Stimulated activated CD4-positive, alpha-beta T cell treated with anti-CD3 and anti-CD28 coated beads, Interleukin-2, amount 100 ng/mL, for 4 hours (primary cell): ENCODE results near the gene NAALADL2.
"Not testable (repeated sequence)": the region's sequence is repeated elsewhere in the genome, so short reads cannot be mapped to it uniquely, and the experiment has no call there.

Experiments used
- DNase-seq: peaks from one replicate; pipeline ENCODE4 v3.0.0-alpha.2; 2020; ENCODE audit warnings: low read depth

The NAALADL2 gene

GRCh38 chr3:175131866-175132265 is 272.7 kb downstream of the NAALADL2 start:
- DNase-seq, result not testable (repeated sequence)

- DNase-seq, result not testable (repeated sequence)
Observed at GRCh38 chr3:175132706-175133105, 273.6 kb downstream of the NAALADL2 start.

- no peak for DNase-seq
Observed at GRCh38 chr3:175144368-175144767, 285.2 kb downstream of the NAALADL2 start.

- DNase-seq, result no peak
Observed at GRCh38 chr3:175146258-175146657, 287.1 kb downstream of the NAALADL2 start.

GRCh38 chr3:175149675-175150074 is 290.5 kb downstream of the NAALADL2 start:
- no peak for DNase-seq

- DNase-seq, result no peak
Observed at GRCh38 chr3:175150812-175151401, 291.8 kb downstream of the NAALADL2 start.

- DNase-seq, result no peak
Observed at GRCh38 chr3:175153595-175153994, 294.5 kb downstream of the NAALADL2 start.

- DNase-seq, result no peak
Observed at GRCh38 chr3:175155172-175155571, 296.0 kb downstream of the NAALADL2 start.

GRCh38 chr3:175159202-175159601 is 300.1 kb downstream of the NAALADL2 start:
- DNase-seq, result no peak

- DNase-seq, result no peak
Observed at GRCh38 chr3:175161291-175161690, 302.2 kb downstream of the NAALADL2 start.

GRCh38 chr3:175163686-175164085 is 304.6 kb downstream of the NAALADL2 start:
- DNase-seq, result no peak

GRCh38 chr3:175173117-175173516 is 314.0 kb downstream of the NAALADL2 start:
- DNase-seq, result not testable (repeated sequence)

- DNase-seq, result no peak
Observed at GRCh38 chr3:175176556-175176955, 317.4 kb downstream of the NAALADL2 start.

GRCh38 chr3:175179055-175179454 is 319.9 kb downstream of the NAALADL2 start:
- no peak for DNase-seq

GRCh38 chr3:175184392-175184791 is 325.3 kb downstream of the NAALADL2 start:
- no peak for DNase-seq

- no peak for DNase-seq
Observed at GRCh38 chr3:175185903-175186302, 326.8 kb downstream of the NAALADL2 start.

- no peak for DNase-seq
Observed at GRCh38 chr3:175186511-175186910, 327.4 kb downstream of the NAALADL2 start.

GRCh38 chr3:175187586-175187985 is 328.5 kb downstream of the NAALADL2 start:
- DNase-seq, result no peak

- DNase-seq, result no peak
Observed at GRCh38 chr3:175192536-175192935, 333.4 kb downstream of the NAALADL2 start.

- DNase-seq, result no peak
Observed at GRCh38 chr3:175193815-175194518, 334.8 kb downstream of the NAALADL2 start.

GRCh38 chr3:175198991-175199783 is 340.1 kb downstream of the NAALADL2 start:
- DNase-seq, result no peak

- no peak for DNase-seq
Observed at GRCh38 chr3:175199961-175200360, 340.8 kb downstream of the NAALADL2 start.
